Trophoblast cell (in vitro differentiated cells and primary cell): ENCODE results near the gene CARD9.

ENCODE experiments used
- DNase-seq, 2 donors: peaks; one replicate each; pipeline ENCODE4 v3.0.0-alpha.2; 2016
- H2AFZ ChIP-seq: 2 replicates; pipeline ENCODE4 v1.6.1; 2013; ENCODE audit warnings: low read length, moderate library complexity, mild to moderate bottlenecking; ENCODE audit not compliant: insufficient read depth, poor library complexity
- H2AK5ac ChIP-seq: 2 replicates; pipeline ENCODE4 v1.6.1; 2013; ENCODE audit warnings: mild to moderate bottlenecking, low read length
- H2BK120ac ChIP-seq: 2 replicates; pipeline ENCODE4 v1.6.1; 2013; ENCODE audit warnings: low read length, mild to moderate bottlenecking, moderate library complexity; ENCODE audit not compliant: insufficient read depth, poor library complexity
- H2BK12ac ChIP-seq: 2 replicates; pipeline ENCODE4 v1.6.1; 2013; ENCODE audit warnings: mild to moderate bottlenecking, low read length, moderate library complexity
- H2BK5ac ChIP-seq: 2 replicates; pipeline ENCODE4 v1.6.1; 2013; ENCODE audit warnings: low read length, low read depth, moderate library complexity, mild to moderate bottlenecking; ENCODE audit not compliant: poor library complexity
- H3K14ac ChIP-seq: 2 replicates; pipeline ENCODE4 v1.6.1; 2013; ENCODE audit warnings: mild to moderate bottlenecking, low read length
- H3K18ac ChIP-seq: 2 replicates; pipeline ENCODE4 v1.6.1; 2013; ENCODE audit warnings: mild to moderate bottlenecking, low read length
- H3K23ac ChIP-seq: 2 replicates; pipeline ENCODE4 v1.6.1; 2013; ENCODE audit warnings: low read length
- H3K27ac ChIP-seq: 2 replicates; pipeline ENCODE4 v1.5.1; 2013; ENCODE audit warnings: low read depth, mild to moderate bottlenecking, inconsistent platforms, low read length, moderate library complexity
- H3K27me3 ChIP-seq: 2 replicates; pipeline ENCODE4 v1.6.1; 2013; ENCODE audit warnings: inconsistent platforms, mild to moderate bottlenecking, low read length, moderate library complexity; ENCODE audit not compliant: insufficient read depth
- H3K36me3 ChIP-seq, 2 experiments: 1 replicate in 1 of 2; 2 replicates in 1 of 2; pipeline ENCODE4 v1.6.1; 2013; ENCODE audit warnings: low read length in 2 of 2, mild to moderate bottlenecking in 2 of 2, moderate library complexity in 1 of 2; ENCODE audit not compliant: insufficient read depth in 2 of 2, control insufficient read depth in 1 of 2
- H3K4ac ChIP-seq: 2 replicates; pipeline ENCODE4 v1.6.1; 2013; ENCODE audit warnings: low read depth, mild to moderate bottlenecking, low read length, moderate library complexity
- H3K4me1 ChIP-seq, 2 experiments: 1 replicate in 1 of 2; 2 replicates in 1 of 2; pipeline ENCODE4 v1.6.1; 2013; ENCODE audit warnings: low read length in 2 of 2, mild to moderate bottlenecking in 2 of 2, moderate library complexity in 1 of 2; ENCODE audit not compliant: insufficient read depth in 2 of 2, control insufficient read depth in 1 of 2
- H3K4me2 ChIP-seq: 2 replicates; pipeline ENCODE4 v1.6.1; 2013; ENCODE audit warnings: inconsistent platforms, mild to moderate bottlenecking, low read length, moderate library complexity
- H3K4me3 ChIP-seq: 2 replicates; pipeline ENCODE4 v1.5.1; 2013; ENCODE audit warnings: mild to moderate bottlenecking, low read depth, low read length, inconsistent platforms
- H3K79me1 ChIP-seq: one replicate; pipeline ENCODE4 v1.6.1; 2013; ENCODE audit warnings: low read length
- H3K79me2 ChIP-seq: 2 replicates; pipeline ENCODE4 v1.6.1; 2013; ENCODE audit warnings: low read length, mild to moderate bottlenecking; ENCODE audit not compliant: control insufficient read depth, insufficient read depth, poor library complexity
- H3K9ac ChIP-seq: 2 replicates; pipeline ENCODE4 v1.6.1; 2013; ENCODE audit warnings: mild to moderate bottlenecking, low read length
- H3K9me3 ChIP-seq: 2 replicates; pipeline ENCODE4 v1.6.1; 2013; ENCODE audit warnings: low read depth, mild to moderate bottlenecking, control low read depth, inconsistent platforms, low read length; ENCODE audit not compliant: insufficient read depth
- H4K12ac ChIP-seq: 2 replicates; pipeline ENCODE4 v1.6.1; 2013; ENCODE audit warnings: low read depth, mild to moderate bottlenecking, low read length, moderate library complexity
- H4K8ac ChIP-seq: 2 replicates; pipeline ENCODE4 v1.6.1; 2013; ENCODE audit warnings: low read depth, mild to moderate bottlenecking, low read length, moderate library complexity
- H4K91ac ChIP-seq: one replicate; pipeline ENCODE4 v1.6.1; 2013; ENCODE audit warnings: low read depth, mild to moderate bottlenecking, low read length, moderate library complexity
- WGBS: extraction: QIAGEN DNeasy Blood & Tissue Kit; methylation state at CpG from one replicate; pipeline ENCODE4 v1.1.7; 2013; ENCODE audit warnings: missing lambda C conversion rate; ENCODE audit not compliant: insufficient read length, insufficient coverage; ENCODE audit errors: extremely low coverage; 5-methylcytosine and 5-hydroxymethylcytosine counted together

Gene CARD9

GRCh38 chr9:136418182-136419091, 45.0 kb upstream of the CARD9 start:
- no peak overlapping the region for H4K91ac ChIP-seq
- no peak overlapping the region for H3K23ac ChIP-seq
- no peak overlapping the region for H3K4ac ChIP-seq
- H4K12ac ChIP-seq, result no peak overlapping the region
- no peak overlapping the region for H2BK120ac ChIP-seq
- no peak overlapping the region for H2AK5ac ChIP-seq
- peaks cover 79 to 85% of the 10 kb centered on the region in 2 experiments for H3K36me3 ChIP-seq
- H3K4me3 ChIP-seq, result peak overlapping the region; percentile 0
- H3K4me2 ChIP-seq, result no peak overlapping the region
- H2BK12ac ChIP-seq, result no peak overlapping the region
- H2BK5ac ChIP-seq, result no peak overlapping the region
- no peaks in the 10 kb centered on the region for H3K27me3 ChIP-seq
- H3K9me3 ChIP-seq, result peaks cover 2% of the 10 kb centered on the region
- H3K4me1 ChIP-seq, result peaks cover 0 to 2% of the 10 kb centered on the region in 2 experiments
- WGBS, result no CpG with 5 or more reads among the region's 48 CpGs
- no peaks in the 10 kb centered on the region for H3K79me2 ChIP-seq
- no peak overlapping the region for H2AFZ ChIP-seq
- H4K8ac ChIP-seq, result no peak overlapping the region
- H3K27ac ChIP-seq, result no peak overlapping the region
- no peak overlapping the region for H3K18ac ChIP-seq
- H3K9ac ChIP-seq, result no peak overlapping the region
- H3K79me1 ChIP-seq, result no peaks in the 10 kb centered on the region
- H3K14ac ChIP-seq, result no peak overlapping the region
- DNase-seq, result no peak

- Histone ChIP-seq H2BK12ac (no peak overlapping the region), H3K4me3 (no peak overlapping the region), H4K12ac (no peak overlapping the region), H4K8ac (no peak overlapping the region), H3K23ac (no peak overlapping the region), H3K79me1 (no peaks in the 10 kb centered on the region), H3K27me3 (no peaks in the 10 kb centered on the region), H3K4me2 (no peak overlapping the region), H3K36me3 (peaks cover 70 to 79% of the 10 kb centered on the region in 2 experiments), H3K14ac (no peak overlapping the region), H2AFZ (no peak overlapping the region), H3K18ac (no peak overlapping the region), H3K4me1 (no peaks in the 10 kb centered on the region), H4K91ac (no peak overlapping the region), H3K79me2 (no peaks in the 10 kb centered on the region), H2AK5ac (no peak overlapping the region), H3K4ac (no peak overlapping the region), H2BK120ac (no peak overlapping the region), H3K27ac (no peak overlapping the region), H3K9ac (no peak overlapping the region), H2BK5ac (no peak overlapping the region), H3K9me3 (peaks cover 2% of the 10 kb centered on the region)
- DNase-seq, result no peak
- no CpG with 5 or more reads among the region's 19 CpGs for WGBS
Measured at GRCh38 chr9:136416914-136417313, 43.4 kb upstream of the CARD9 start.

GRCh38 chr9:136416427-136416826, 43.0 kb upstream of the CARD9 start:
- Histone ChIP-seq H4K12ac (no peak overlapping the region), H4K91ac (no peak overlapping the region), H3K4me3 (no peak overlapping the region), H3K23ac (no peak overlapping the region), H3K14ac (no peak overlapping the region), H3K9ac (no peak overlapping the region), H3K79me2 (peaks cover 2% of the 10 kb centered on the region), H2AFZ (no peak overlapping the region), H2AK5ac (no peak overlapping the region), H3K36me3 (peaks cover 66 to 77% of the 10 kb centered on the region in 2 experiments), H2BK120ac (no peak overlapping the region), H3K27me3 (no peaks in the 10 kb centered on the region), H3K9me3 (peaks cover 2% of the 10 kb centered on the region), H3K27ac (no peak overlapping the region), H3K4ac (no peak overlapping the region), H3K79me1 (no peaks in the 10 kb centered on the region), H3K4me2 (no peak overlapping the region), H3K4me1 (peaks cover 0 to 5% of the 10 kb centered on the region in 2 experiments), H4K8ac (no peak overlapping the region), H2BK12ac (no peak overlapping the region), H2BK5ac (no peak overlapping the region), H3K18ac (no peak overlapping the region)
- no peak for DNase-seq
- no CpG with 5 or more reads among the region's 8 CpGs for WGBS

GRCh38 chr9:136412962-136413361, 39.5 kb upstream of the CARD9 start:
- Histone ChIP-seq H3K9ac (no peak overlapping the region), H3K23ac (no peak overlapping the region), H3K14ac (no peak overlapping the region), H2BK120ac (no peak overlapping the region), H2BK12ac (no peak overlapping the region), H3K27ac (no peak overlapping the region), H4K91ac (no peak overlapping the region), H2BK5ac (no peak overlapping the region), H3K27me3 (no peaks in the 10 kb centered on the region), H3K4ac (no peak overlapping the region), H3K4me3 (no peak overlapping the region), H3K18ac (no peak overlapping the region), H3K79me2 (peaks cover 18% of the 10 kb centered on the region), H3K79me1 (peaks cover 11% of the 10 kb centered on the region), H2AFZ (no peak overlapping the region), H3K36me3 (peaks cover 44 to 52% of the 10 kb centered on the region in 2 experiments), H2AK5ac (no peak overlapping the region), H3K4me1 (peaks cover 7 to 16% of the 10 kb centered on the region in 2 experiments), H3K9me3 (no peaks in the 10 kb centered on the region), H4K8ac (no peak overlapping the region), H4K12ac (no peak overlapping the region), H3K4me2 (no peak overlapping the region)
- DNase-seq, result no peak
- no CpG with 5 or more reads among the region's 9 CpGs for WGBS
